ENCODE data around the gene AIP.

DNA sequence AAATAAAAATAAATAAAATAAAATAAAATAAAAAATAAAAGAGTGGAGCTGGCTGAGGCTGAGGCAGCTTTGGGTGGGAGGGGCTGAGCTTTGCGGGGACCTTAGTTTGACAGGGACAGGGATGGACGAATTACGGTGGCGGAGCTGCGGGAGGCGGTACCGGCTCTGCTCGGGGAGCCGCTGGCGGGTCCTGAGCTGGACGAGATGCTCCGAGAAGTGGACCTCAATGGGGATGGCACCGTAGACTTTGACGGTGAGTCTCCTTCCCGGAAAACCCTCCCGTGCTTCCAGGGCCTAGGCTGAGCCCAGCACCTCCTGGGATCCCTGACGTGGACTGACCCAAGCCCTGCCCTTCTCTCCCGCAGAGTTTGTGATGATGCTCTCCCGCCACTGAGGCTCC lies 24.6 kb upstream of the AIP start:
- no peak for TF ChIP-seq POLR2A (IDR thresholded peaks at IDR 0.05)
- TF ChIP-seq EP300 (IDR thresholded peaks at IDR 0.05): no peak
